HepG2 (cell line): ENCODE results near the gene C20orf144. TPM values are rescaled to one million over a fixed set of nuclear protein-coding genes. Genes with fewer than 3 reads are reported as not detected.
A peak's percentile ranks its signal among the peaks of the same experiment; 100 is the strongest.

Experiments
- ARID3A ChIP-seq: IDR thresholded peaks from 2 replicates; pipeline ENCODE4 v1.6.1; 2012; ENCODE audit warnings: low read depth, low read length, improper control_type of control experiment
- CEBPG ChIP-seq: IDR thresholded peaks from 2 replicates; pipeline ENCODE4 v1.6.1; 2016
- GATA4 ChIP-seq: sonication (generic); IDR thresholded peaks from 2 replicates; pipeline ENCODE4 v1.6.1; 2016; ENCODE audit warnings: antibody characterized with exemption, low read depth, borderline replicate concordance
- HDAC2 ChIP-seq: sonication (generic); formaldehyde crosslinking; IDR thresholded peaks from 2 replicates; pipeline ENCODE4 v1.4.0; 2020; ENCODE audit warnings: missing genetic modification reagents
- PAXIP1 ChIP-seq: sonication (generic); formaldehyde crosslinking; conservative IDR thresholded peaks from 2 replicates; pipeline ENCODE4 v1.4.0; 2020; ENCODE audit warnings: mild to moderate bottlenecking, missing genetic modification reagents, moderate library complexity
- POLR2A ChIP-seq, 2 experiments: IDR thresholded peaks; 2 replicates each; pipeline ENCODE4 v1.6.1; 2011; ENCODE audit warnings: low read depth in 2 of 2, low read length in 2 of 2, mild to moderate bottlenecking in 1 of 2, moderate library complexity in 1 of 2; ENCODE audit not compliant: insufficient read depth in 1 of 2
- SMAD3 ChIP-seq: sonication (generic); formaldehyde crosslinking; IDR thresholded peaks from 2 replicates; pipeline ENCODE4 v1.4.0; 2020; ENCODE audit warnings: missing genetic modification reagents
- U2AF2 ChIP-seq: fragments of 200-400 bp; formaldehyde crosslinking; IDR thresholded peaks from 2 replicates; pipeline ENCODE4 v1.6.1; 2017; ENCODE audit warnings: low read depth, mild to moderate bottlenecking, low read length
- ZFAT ChIP-seq: sonication (generic); formaldehyde crosslinking; conservative IDR thresholded peaks from 2 replicates; pipeline ENCODE4 v1.8.1; 2023; ENCODE audit warnings: missing genetic modification reagents, inconsistent platforms
- ZKSCAN5 ChIP-seq: sonication (generic); formaldehyde crosslinking; IDR thresholded peaks from 2 replicates; pipeline ENCODE4 v1.5.1; 2020; ENCODE audit warnings: mild to moderate bottlenecking, missing genetic modification reagents
- ZNF432 ChIP-seq: sonication (generic); formaldehyde crosslinking; IDR thresholded peaks from 2 replicates; pipeline ENCODE4 v1.5.0; 2020; ENCODE audit warnings: missing genetic modification reagents, mild to moderate bottlenecking, borderline replicate concordance
- ZNF546 ChIP-seq: sonication (generic); formaldehyde crosslinking; conservative IDR thresholded peaks from 2 replicates; pipeline ENCODE4 v1.8.1; 2023; ENCODE audit warnings: mild to moderate bottlenecking, missing genetic modification reagents
- ZNF605 ChIP-seq: sonication (generic); formaldehyde crosslinking; IDR thresholded peaks from 2 replicates; pipeline ENCODE4 v1.8.0; 2022; ENCODE audit warnings: mild to moderate bottlenecking, missing genetic modification reagents
- ZNF691 ChIP-seq: sonication (generic); formaldehyde crosslinking; IDR thresholded peaks from 2 replicates; pipeline ENCODE4 v1.4.0; 2020; ENCODE audit warnings: missing genetic modification reagents, low read depth, mild to moderate bottlenecking, borderline replicate concordance
- ZNF776 ChIP-seq: sonication (generic); formaldehyde crosslinking; IDR thresholded peaks from 2 replicates; pipeline ENCODE4 v1.4.0; 2020; ENCODE audit warnings: mild to moderate bottlenecking, missing genetic modification reagents
- polyA plus RNA-seq, 8 experiments: library from polyadenylated mRNA; depleted of rRNA in 3 of 8; stranded (reverse) in 7 of 8; unstranded in 1 of 8; fragments of >200 nt; fragmentation: Illumina TruSeq in 4 of 8; extraction: Trizol in 4 of 8; gene quantifications; 2 replicates each; pipeline versions ENCODE4 v1.2.1 to v1.2.3, GENCODE V29; 2011 to 2016; ENCODE audit warnings: low read depth in 4 of 8, missing spikeins in 1 of 8, mixed read lengths in 1 of 8; ENCODE audit not compliant: insufficient read depth in 1 of 8
- total RNA-seq, 5 experiments: library from RNA; depleted of rRNA; stranded (reverse); fragments of >200 nt; fragmentation: Illumina TruSeq; extraction: Trizol; gene quantifications; 2 replicates each; pipeline ENCODE4 v1.2.3, GENCODE V29; 2016; ENCODE audit warnings: low read depth in 1 of 5

C20orf144 gene
- total and polyA plus RNA-seq, 2 of the 13 experiments (the other 11 are each of a cell fraction or from before 2014, with no cell fraction given): 0.09 to 0.16 TPM

- TF ChIP-seq ZNF776: peak; percentile 93
- no peak for TF ChIP-seq ZNF432 (CRISPR knock-in tag)
- no peak for TF ChIP-seq ARID3A
- TF ChIP-seq ZNF605 (CRISPR knock-in tag): peak; percentile 72; the same call in 1 of the 2 replicates
- peak; percentile 42 to 51; a peak in 1 of 4 replicates for TF ChIP-seq POLR2A (IDR thresholded peaks at IDR 0.05; ENCODE audit: insufficient read depth in 1 of 2, low read depth in 2 of 2, low read length in 2 of 2)
- no peak for TF ChIP-seq ZKSCAN5
- TF ChIP-seq HDAC2 (CRISPR knock-in tag): peak; percentile 73
- 0 out of 2 replicates have a peak, but pooled peaks have one; percentile 25 for TF ChIP-seq U2AF2
- no peak for TF ChIP-seq CEBPG (CRISPR knock-in tag)
- TF ChIP-seq SMAD3 (CRISPR knock-in tag): peak; percentile 28; the same call in 1 of the 2 replicates
- TF ChIP-seq ZNF691 (CRISPR knock-in tag): no peak
- peak; percentile 56 for TF ChIP-seq PAXIP1 (CRISPR knock-in tag)
- TF ChIP-seq ZNF546: peak; percentile 98
- TF ChIP-seq ZFAT (CRISPR knock-in tag): no peak
- TF ChIP-seq GATA4: no peak
These were observed 24.2 kb downstream of the C20orf144 start, which contains the start of gene E2F1 (continued) for GRCh38 chr20:33686100-33686983.
